Lower leg skin (tissue), 3 donors: Measurements from ENCODE around the gene ELAVL1.

ENCODE experiments used
- CTCF ChIP-seq, 3 donors: fragments of 450-650 bp; IDR thresholded peaks; one replicate each; pipeline ENCODE4 v1.5.1; 2016; ENCODE audit warnings: antibody characterized with exemption in 3 of 3, mild to moderate bottlenecking in 3 of 3, moderate library complexity in 2 of 3
- POLR2A ChIP-seq, 2 donors: fragments of 450-650 bp; IDR thresholded peaks; one replicate each; pipeline ENCODE4 v1.6.1; 2016 to 2017; ENCODE audit warnings: antibody characterized with exemption in 2 of 2, mild to moderate bottlenecking in 1 of 2, moderate library complexity in 1 of 2

DNA sequence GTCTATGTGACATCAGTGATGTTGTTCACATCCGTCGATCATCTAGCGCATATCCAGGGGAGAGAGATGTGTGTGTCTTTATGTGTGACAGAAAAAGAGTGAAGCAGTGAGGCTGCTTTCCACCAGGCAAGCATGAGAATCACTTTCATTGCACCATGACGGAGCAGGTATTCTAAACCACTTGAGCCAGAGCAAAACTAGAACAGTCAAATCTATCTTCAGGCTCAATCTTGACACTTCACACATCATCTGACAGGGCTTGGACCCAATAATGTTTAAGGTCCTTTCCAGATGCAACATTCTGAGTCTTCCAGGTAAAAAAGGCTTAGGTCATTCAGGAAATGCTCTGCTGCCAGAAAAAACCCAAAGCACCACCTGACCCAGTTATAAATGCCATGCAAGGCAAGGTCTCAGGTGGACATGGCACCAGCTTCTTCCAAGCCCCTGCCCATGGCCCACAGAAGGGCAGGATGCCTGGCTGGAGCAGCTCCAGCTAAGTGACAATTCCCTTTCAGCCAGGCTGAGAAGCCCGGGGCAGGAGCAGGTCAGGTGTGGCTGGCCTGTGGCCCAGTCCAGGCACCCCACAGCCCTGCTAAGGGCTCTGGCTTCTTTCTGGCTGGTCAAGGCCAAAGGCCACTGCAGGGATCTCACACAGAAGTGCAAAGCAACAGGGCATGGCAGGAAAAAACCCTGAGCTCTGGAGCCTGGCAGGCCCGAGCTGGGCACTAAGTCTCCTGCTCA is 5.0 kb downstream of the ELAVL1 start:
- TF ChIP-seq CTCF (IDR thresholded peaks at IDR 0.05) (no peak), POLR2A (IDR thresholded peaks at IDR 0.05) (no peak)
